GM21619 (cell line): ENCODE results near the gene TACC2.

Experiments
- ATAC-seq: cut with Tn5 transposase; IDR thresholded peaks from one replicate; pipeline ENCODE4 v1.9.1; 2021; ENCODE audit not compliant: unreplicated experiment

Gene TACC2

GRCh38 chr10:122210481-122211265 is 221.7 kb downstream of the TACC2 start:
- ATAC-seq, result no peak

- ATAC-seq, result no peak
Observed at GRCh38 chr10:122213364-122213763, 224.4 kb downstream of the TACC2 start.

- no peak for ATAC-seq
Observed at GRCh38 chr10:122213766-122214165, 224.8 kb downstream of the TACC2 start.

GRCh38 chr10:122216047-122216446 is 227.1 kb downstream of the TACC2 start:
- ATAC-seq, result no peak

- no peak for ATAC-seq
Observed at GRCh38 chr10:122219340-122219739, 230.4 kb downstream of the TACC2 start.

- no peak for ATAC-seq
Observed at GRCh38 chr10:122220736-122221135, 231.8 kb downstream of the TACC2 start.

- ATAC-seq, result no peak
Observed at GRCh38 chr10:122221958-122222357, 233.0 kb downstream of the TACC2 start.

GRCh38 chr10:122222638-122223037 is 233.7 kb downstream of the TACC2 start:
- ATAC-seq, result no peak

- no peak for ATAC-seq
Observed at GRCh38 chr10:122224159-122224558, 235.2 kb downstream of the TACC2 start.

- ATAC-seq, result no peak
Observed at GRCh38 chr10:122225330-122225729, 236.4 kb downstream of the TACC2 start.

- no peak for ATAC-seq
Observed at GRCh38 chr10:122227754-122228153, 238.8 kb downstream of the TACC2 start.

GRCh38 chr10:122229666-122230065 is 240.7 kb downstream of the TACC2 start:
- ATAC-seq, result no peak

GRCh38 chr10:122230222-122230621 is 241.3 kb downstream of the TACC2 start:
- ATAC-seq, result no peak

GRCh38 chr10:122232769-122233168 is 243.8 kb downstream of the TACC2 start:
- ATAC-seq, result no peak

- ATAC-seq, result no peak
Observed at GRCh38 chr10:122233857-122234348, 244.9 kb downstream of the TACC2 start.

- ATAC-seq, result no peak
Observed at GRCh38 chr10:122234416-122234815, 245.5 kb downstream of the TACC2 start.

GRCh38 chr10:122236690-122237306 is 247.8 kb downstream of the TACC2 start:
- ATAC-seq, result no peak

GRCh38 chr10:122237331-122237990 is 248.5 kb downstream of the TACC2 start:
- no peak for ATAC-seq

- no peak for ATAC-seq
Observed at GRCh38 chr10:122239578-122240257, 250.8 kb downstream of the TACC2 start.

GRCh38 chr10:122240401-122240800 is 251.4 kb downstream of the TACC2 start:
- no peak for ATAC-seq

- ATAC-seq, result no peak
Observed at GRCh38 chr10:122241836-122242235, 252.9 kb downstream of the TACC2 start.
